Vagina (tissue), 2 donors: ENCODE measurements around the gene SLC16A6. TPM values are rescaled to one million over a fixed set of nuclear protein-coding genes. Genes with fewer than 3 reads are reported as not detected.
"Not testable (repeated sequence)": the region's sequence is repeated elsewhere in the genome, so short reads cannot be mapped to it uniquely, and the experiment has no call there.

Experiments
- DNase-seq, 2 donors: peaks; one replicate each; pipeline ENCODE4 v3.0.0-alpha.2; 2017; ENCODE audit errors: extremely low spot score in 2 of 2
- H3K27ac ChIP-seq: fragments of 200-600 bp; sonication (generic); one replicate; pipeline ENCODE4 v1.5.1; 2019
- H3K27me3 ChIP-seq: fragments of 200-600 bp; sonication (generic); one replicate; pipeline ENCODE4 v1.5.1; 2019
- H3K36me3 ChIP-seq, 2 donors: fragments of 200-600 bp; sonication (generic); one replicate each; pipeline ENCODE4 v1.5.1; 2017 to 2019
- H3K4me1 ChIP-seq: fragments of 200-600 bp; sonication (generic); one replicate; pipeline ENCODE4 v1.5.1; 2019
- H3K4me3 ChIP-seq, 2 donors: fragments of 200-600 bp; sonication (generic); 1 replicate in 1 of 2; 2 replicates in 1 of 2; pipeline ENCODE4 v1.5.1; 2016 to 2019
- H3K9me3 ChIP-seq: fragments of 200-600 bp; sonication (generic); one replicate; pipeline ENCODE4 v1.5.1; 2019
- CTCF ChIP-seq, 3 experiments: fragments of 450-650 bp in 2 of 3; fragments of 200-600 bp in 1 of 3; sonication (generic) in 1 of 3; IDR thresholded peaks; one replicate each; pipeline ENCODE4 v1.5.1; 2017 to 2019; ENCODE audit warnings: antibody characterized with exemption in 3 of 3, mild to moderate bottlenecking in 2 of 3, moderate library complexity in 2 of 3
- POLR2A ChIP-seq, 2 donors: fragments of 450-650 bp; IDR thresholded peaks; one replicate each; pipeline ENCODE4 v1.6.1; 2017; ENCODE audit warnings: antibody characterized with exemption in 2 of 2, mild to moderate bottlenecking in 2 of 2, moderate library complexity in 2 of 2
- POLR2AphosphoS5 ChIP-seq, 2 donors: sonication (generic); formaldehyde crosslinking; IDR thresholded peaks; one replicate each; pipeline ENCODE4 v1.9.0; 2017; ENCODE audit warnings: antibody characterized with exemption in 2 of 2, mild to moderate bottlenecking in 2 of 2, low read depth in 1 of 2; ENCODE audit not compliant: insufficient read depth in 1 of 2
- intact Hi-C: fragments of 100-400 bp; cut with DNase I; formaldehyde crosslinking; loops from one replicate; pipeline ENCODE4 v1.15.1; 2023
- total RNA-seq: library from RNA; depleted of rRNA; stranded (reverse); fragments of >200 nt; gene quantifications from one replicate; pipeline ENCODE4 v1.2.3, GENCODE V29; 2016

SLC16A6 gene
- total RNA-seq, 1 donor from 2014 or later, result 2.7 TPM

DNA sequence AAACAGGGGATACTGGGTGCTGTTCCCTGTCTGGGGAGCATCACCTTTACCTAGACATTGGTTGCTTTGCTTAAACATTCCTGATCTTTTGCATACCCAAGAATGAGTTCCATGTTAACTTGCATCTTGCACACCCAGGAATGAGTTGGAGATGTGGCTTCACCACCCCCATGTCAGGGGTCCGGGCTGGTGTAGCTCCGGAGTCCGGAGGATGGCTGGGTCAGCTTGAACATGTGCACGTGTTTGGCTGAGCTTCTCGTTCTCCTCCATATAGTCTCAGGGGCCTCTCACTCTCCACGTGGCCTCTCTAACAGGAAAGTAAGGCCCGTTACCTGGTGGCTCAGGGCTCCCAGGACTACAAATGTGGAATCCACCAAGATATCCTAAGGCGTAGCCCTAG, 61.3 kb downstream of the SLC16A6 start:
- Histone ChIP-seq H3K36me3 (no peaks in the 10 kb centered on the region), H3K4me1 (no peaks in the 10 kb centered on the region), H3K4me3 (no peak overlapping the region), H3K9me3 (no peaks in the 10 kb centered on the region), H3K27me3 (no peaks in the 10 kb centered on the region), H3K27ac (no peak overlapping the region)
- intact Hi-C loops, result no loop called here
- TF ChIP-seq POLR2A (IDR thresholded peaks at IDR 0.05), result no peak
- no peak for TF ChIP-seq POLR2AphosphoS5 (IDR thresholded peaks at IDR 0.05; ENCODE audit: insufficient read depth in 1 of 2, low read depth in 1 of 2)
- no peak for TF ChIP-seq CTCF (IDR thresholded peaks at IDR 0.05)
- no peak for DNase-seq

- no peaks in the 10 kb centered on the region for H3K9me3 ChIP-seq
- H3K4me1 ChIP-seq, result no peaks in the 10 kb centered on the region
- no peaks in the 10 kb centered on the region for H3K27me3 ChIP-seq
- no peak overlapping the region for H3K4me3 ChIP-seq
- no peak for DNase-seq
- no peaks in the 10 kb centered on the region for H3K36me3 ChIP-seq
- TF ChIP-seq POLR2AphosphoS5 (IDR thresholded peaks at IDR 0.05; ENCODE audit: insufficient read depth in 1 of 2, low read depth in 1 of 2) (no peak), POLR2A (IDR thresholded peaks at IDR 0.05) (no peak), CTCF (IDR thresholded peaks at IDR 0.05) (no peak)
- peak overlapping the region; percentile 19 for H3K27ac ChIP-seq
- intact Hi-C loops, result no loop called here
These were observed 61.9 kb downstream of the SLC16A6 start for GRCh38 chr17:68228817-68229570.

GRCh38 chr17:68228039-68228680, 62.8 kb downstream of the SLC16A6 start:
- intact Hi-C loops, H3K4me1 ChIP-seq: not testable (repeated sequence)

GRCh38 chr17:68225055-68225454, 65.9 kb downstream of the SLC16A6 start:
- not testable (repeated sequence) for H3K27me3 ChIP-seq

More at GRCh38 chr17:68228039-68228680, 62.8 kb downstream of the SLC16A6 start:
- H3K27ac ChIP-seq, H3K4me3 ChIP-seq, H3K36me3 ChIP-seq, H3K9me3 ChIP-seq, DNase-seq, H3K27me3 ChIP-seq: not testable (repeated sequence)

DNA sequence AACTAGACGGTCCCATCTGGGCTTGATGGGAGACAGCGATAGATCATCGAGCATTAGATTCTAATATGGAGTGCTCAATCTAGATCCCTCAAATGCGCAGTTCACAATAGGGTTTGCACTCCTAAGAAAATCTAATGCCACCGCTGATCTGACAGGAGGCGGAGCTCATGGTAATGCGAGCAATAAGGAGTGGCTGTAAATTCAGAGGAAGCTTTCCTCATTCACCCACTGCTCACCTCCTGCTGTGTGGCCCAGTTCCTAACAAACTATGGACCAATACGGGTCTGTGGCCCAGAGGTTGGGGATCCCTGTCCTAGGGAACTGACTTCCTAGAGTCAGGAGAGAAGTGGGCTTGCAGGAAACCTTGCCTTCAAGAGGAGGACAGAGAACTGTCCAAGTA, 68.3 kb downstream of the SLC16A6 start:
- intact Hi-C loops, result no loop called here
- H3K4me1 ChIP-seq, result no peaks in the 10 kb centered on the region
- no peak for TF ChIP-seq POLR2AphosphoS5 (IDR thresholded peaks at IDR 0.05; ENCODE audit: insufficient read depth in 1 of 2, low read depth in 1 of 2)
- no peak for TF ChIP-seq CTCF (IDR thresholded peaks at IDR 0.05)
- no peak for TF ChIP-seq POLR2A (IDR thresholded peaks at IDR 0.05)
- no peak for DNase-seq
- no peak overlapping the region for H3K27ac ChIP-seq
- H3K27me3 ChIP-seq, result no peaks in the 10 kb centered on the region
- H3K36me3 ChIP-seq, result no peaks in the 10 kb centered on the region
- H3K9me3 ChIP-seq, result no peaks in the 10 kb centered on the region
- no peak overlapping the region for H3K4me3 ChIP-seq

More at GRCh38 chr17:68225055-68225454, 65.9 kb downstream of the SLC16A6 start:
- H3K4me1 ChIP-seq, H3K9me3 ChIP-seq, H3K27ac ChIP-seq, H3K4me3 ChIP-seq, H3K36me3 ChIP-seq, DNase-seq, intact Hi-C loops: not testable (repeated sequence)

DNA sequence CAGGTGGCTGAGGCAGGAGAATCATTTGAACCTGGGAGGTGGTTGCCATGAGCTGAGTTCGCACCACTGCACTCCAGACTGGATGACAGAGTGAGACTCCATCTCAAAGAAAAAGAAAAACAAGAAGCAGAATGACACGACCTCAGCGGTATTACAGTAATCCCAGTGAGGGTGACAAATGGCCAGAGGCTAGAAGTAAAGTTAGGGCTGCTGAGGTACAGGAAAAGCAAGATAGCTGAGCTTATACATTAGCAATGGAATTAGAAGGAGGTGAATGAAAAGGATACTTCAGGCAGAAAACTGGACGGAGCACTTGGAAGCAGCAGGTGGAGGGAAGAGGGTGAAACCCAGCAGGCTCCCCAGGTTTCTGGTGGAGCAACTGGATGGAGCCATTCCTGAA, 69.1 kb downstream of the SLC16A6 start:
- no peaks in the 10 kb centered on the region for H3K4me1 ChIP-seq
- DNase-seq, result no peak
- no peak overlapping the region for H3K27ac ChIP-seq
- TF ChIP-seq POLR2A (IDR thresholded peaks at IDR 0.05) (no peak), POLR2AphosphoS5 (IDR thresholded peaks at IDR 0.05; ENCODE audit: insufficient read depth in 1 of 2, low read depth in 1 of 2) (no peak), CTCF (IDR thresholded peaks at IDR 0.05) (no peak)
- no peaks in the 10 kb centered on the region for H3K27me3 ChIP-seq
- no peak overlapping the region for H3K4me3 ChIP-seq
- intact Hi-C loops, result no loop called here
- no peaks in the 10 kb centered on the region for H3K9me3 ChIP-seq
- H3K36me3 ChIP-seq, result no peaks in the 10 kb centered on the region

- DNase-seq, H3K27ac ChIP-seq, intact Hi-C loops, H3K4me1 ChIP-seq, H3K9me3 ChIP-seq, H3K27me3 ChIP-seq, H3K36me3 ChIP-seq, H3K4me3 ChIP-seq: not testable (repeated sequence)
These were observed 70.1 kb downstream of the SLC16A6 start for GRCh38 chr17:68220786-68221185.

GRCh38 chr17:68220186-68220585, 70.7 kb downstream of the SLC16A6 start:
- H3K36me3 ChIP-seq, intact Hi-C loops, H3K4me3 ChIP-seq, DNase-seq, H3K4me1 ChIP-seq, H3K27ac ChIP-seq, H3K9me3 ChIP-seq, H3K27me3 ChIP-seq: not testable (repeated sequence)

- H3K36me3 ChIP-seq, DNase-seq, H3K9me3 ChIP-seq, H3K27me3 ChIP-seq, H3K4me1 ChIP-seq, H3K4me3 ChIP-seq, H3K27ac ChIP-seq, intact Hi-C loops: not testable (repeated sequence)
These were observed 71.5 kb downstream of the SLC16A6 start for GRCh38 chr17:68219429-68219828.
